Measurements from ENCODE around the gene AIPL1. TPM values are rescaled to one million over a fixed set of nuclear protein-coding genes. Genes with fewer than 3 reads are reported as not detected.

The AIPL1 gene
- total and polyA plus RNA-seq, 10 of the 15 experiments (the other 5 are each of a cell fraction or from before 2014, with no cell fraction given) = not detected

DNA sequence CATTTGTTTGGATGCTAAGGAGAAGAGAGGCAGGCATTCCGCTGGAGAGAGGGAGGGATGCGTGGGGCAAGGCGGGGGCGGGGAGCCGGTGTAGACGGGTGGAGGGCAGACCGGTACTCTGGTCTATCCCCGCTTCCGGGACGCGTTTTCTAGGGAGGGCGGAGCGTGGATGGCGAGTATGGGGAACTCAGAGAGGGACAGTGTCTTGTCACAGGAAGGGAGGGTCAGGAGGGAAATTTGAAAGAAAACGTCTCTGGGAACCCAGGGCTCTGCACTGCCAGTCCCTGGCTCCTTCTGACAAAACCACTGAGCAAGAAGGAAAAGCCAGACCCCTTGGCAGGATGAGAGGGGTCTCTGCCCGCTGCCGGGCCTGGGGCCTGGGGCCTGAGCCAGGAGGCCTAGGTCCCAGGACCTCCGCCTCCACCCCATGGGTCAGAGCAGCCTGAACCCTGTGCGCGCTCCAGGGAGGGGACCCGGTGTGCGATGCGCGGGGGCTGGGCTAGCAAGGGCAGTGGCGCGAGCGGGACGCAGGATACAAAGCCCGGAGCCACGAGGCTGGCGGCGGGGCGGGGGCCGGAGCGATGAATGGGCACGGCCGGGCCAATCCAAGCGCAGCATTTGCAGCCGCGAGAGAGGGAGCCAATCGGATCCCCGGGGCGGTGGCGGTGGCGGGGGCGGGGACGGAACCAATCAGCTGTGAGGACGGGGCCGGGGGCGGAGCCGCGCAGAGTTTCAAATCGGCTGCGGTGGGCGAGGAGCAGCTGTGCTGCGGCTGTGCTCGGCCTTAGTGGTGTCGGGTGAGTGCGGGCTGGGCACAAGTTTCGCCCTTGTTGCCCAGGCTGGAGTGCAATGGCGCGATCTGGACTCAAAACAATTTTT is 9.0 kb upstream of the AIPL1 start, which contains the start of gene PIMREG (continued):
- TF ChIP-seq, protein P1, sequence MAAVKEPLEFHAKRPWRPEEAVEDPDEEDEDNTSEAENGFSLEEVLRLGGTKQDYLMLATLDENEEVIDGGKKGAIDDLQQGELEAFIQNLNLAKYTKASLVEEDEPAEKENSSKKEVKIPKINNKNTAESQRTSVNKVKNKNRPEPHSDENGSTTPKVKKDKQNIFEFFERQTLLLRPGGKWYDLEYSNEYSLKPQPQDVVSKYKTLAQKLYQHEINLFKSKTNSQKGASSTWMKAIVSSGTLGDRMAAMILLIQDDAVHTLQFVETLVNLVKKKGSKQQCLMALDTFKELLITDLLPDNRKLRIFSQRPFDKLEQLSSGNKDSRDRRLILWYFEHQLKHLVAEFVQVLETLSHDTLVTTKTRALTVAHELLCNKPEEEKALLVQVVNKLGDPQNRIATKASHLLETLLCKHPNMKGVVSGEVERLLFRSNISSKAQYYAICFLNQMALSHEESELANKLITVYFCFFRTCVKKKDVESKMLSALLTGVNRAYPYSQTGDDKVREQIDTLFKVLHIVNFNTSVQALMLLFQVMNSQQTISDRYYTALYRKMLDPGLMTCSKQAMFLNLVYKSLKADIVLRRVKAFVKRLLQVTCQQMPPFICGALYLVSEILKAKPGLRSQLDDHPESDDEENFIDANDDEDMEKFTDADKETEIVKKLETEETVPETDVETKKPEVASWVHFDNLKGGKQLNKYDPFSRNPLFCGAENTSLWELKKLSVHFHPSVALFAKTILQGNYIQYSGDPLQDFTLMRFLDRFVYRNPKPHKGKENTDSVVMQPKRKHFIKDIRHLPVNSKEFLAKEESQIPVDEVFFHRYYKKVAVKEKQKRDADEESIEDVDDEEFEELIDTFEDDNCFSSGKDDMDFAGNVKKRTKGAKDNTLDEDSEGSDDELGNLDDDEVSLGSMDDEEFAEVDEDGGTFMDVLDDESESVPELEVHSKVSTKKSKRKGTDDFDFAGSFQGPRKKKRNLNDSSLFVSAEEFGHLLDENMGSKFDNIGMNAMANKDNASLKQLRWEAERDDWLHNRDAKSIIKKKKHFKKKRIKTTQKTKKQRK (IDR thresholded peaks at IDR 0.05; ENCODE audit: low read depth, low read length) = no peak
- TF ChIP-seq YY1 (IDR thresholded peaks at IDR 0.05; ENCODE audit: low read depth, low read length) (no peak), CHD1 (IDR thresholded peaks at IDR 0.05; ENCODE audit: low read depth, low read length) (no peak), KAT2A (conservative IDR thresholded peaks at IDR 0.05; ENCODE audit: control insufficient read depth, low read depth, low read length) (no peak), ZNF207 (IDR thresholded peaks at IDR 0.05; ENCODE audit: borderline replicate concordance) (no peak), PML (IDR thresholded peaks at IDR 0.05; ENCODE audit: low read length) (no peak), BRCA1 (IDR thresholded peaks at IDR 0.05; ENCODE audit: low read depth, low read length) (no peak), STAT3 (IDR thresholded peaks at IDR 0.05; ENCODE audit: low read depth, low read length) (no peak), TARDBP (IDR thresholded peaks at IDR 0.05; ENCODE audit: borderline replicate concordance) (no peak), RUNX3 (IDR thresholded peaks at IDR 0.05; ENCODE audit: low read length) (peak; percentile 80), MYC (IDR thresholded peaks at IDR 0.05; ENCODE audit: insufficient read depth, insufficient read length, insufficient replicate concordance, low read length, severe bottlenecking) (peak; percentile 26), ZNF217 (IDR thresholded peaks at IDR 0.05) (no peak), NFXL1 (IDR thresholded peaks at IDR 0.05; ENCODE audit: borderline replicate concordance) (no peak), RB1 (IDR thresholded peaks at IDR 0.05; ENCODE audit: borderline replicate concordance) (peak; percentile 50; the same call in 1 of the 2 replicates), IKZF2 (IDR thresholded peaks at IDR 0.05) (peak; percentile 18 to 42; a peak in 2 of 4 replicates), POLR2A (IDR thresholded peaks at IDR 0.05; ENCODE audit: low read depth, low read length) (peak; percentile 94), HCFC1 (IDR thresholded peaks at IDR 0.05; ENCODE audit: low read length) (no peak), CBX5 (IDR thresholded peaks at IDR 0.05; ENCODE audit: low read depth) (no peak), ZSCAN29 (IDR thresholded peaks at IDR 0.05) (peak; percentile 82), ESRRA (IDR thresholded peaks at IDR 0.05; ENCODE audit: low read length) (no peak)
- TF ChIP-seq, protein P2, sequence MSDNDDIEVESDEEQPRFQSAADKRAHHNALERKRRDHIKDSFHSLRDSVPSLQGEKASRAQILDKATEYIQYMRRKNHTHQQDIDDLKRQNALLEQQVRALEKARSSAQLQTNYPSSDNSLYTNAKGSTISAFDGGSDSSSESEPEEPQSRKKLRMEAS (IDR thresholded peaks at IDR 0.05; ENCODE audit: low read depth, low read length) = peak; percentile 88
- TF ChIP-seq, protein P3, sequence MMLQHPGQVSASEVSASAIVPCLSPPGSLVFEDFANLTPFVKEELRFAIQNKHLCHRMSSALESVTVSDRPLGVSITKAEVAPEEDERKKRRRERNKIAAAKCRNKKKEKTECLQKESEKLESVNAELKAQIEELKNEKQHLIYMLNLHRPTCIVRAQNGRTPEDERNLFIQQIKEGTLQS (IDR thresholded peaks at IDR 0.05; ENCODE audit: borderline replicate concordance, extremely low read depth, low read depth, low read length) = no peak
- TF ChIP-seq, protein P4, sequence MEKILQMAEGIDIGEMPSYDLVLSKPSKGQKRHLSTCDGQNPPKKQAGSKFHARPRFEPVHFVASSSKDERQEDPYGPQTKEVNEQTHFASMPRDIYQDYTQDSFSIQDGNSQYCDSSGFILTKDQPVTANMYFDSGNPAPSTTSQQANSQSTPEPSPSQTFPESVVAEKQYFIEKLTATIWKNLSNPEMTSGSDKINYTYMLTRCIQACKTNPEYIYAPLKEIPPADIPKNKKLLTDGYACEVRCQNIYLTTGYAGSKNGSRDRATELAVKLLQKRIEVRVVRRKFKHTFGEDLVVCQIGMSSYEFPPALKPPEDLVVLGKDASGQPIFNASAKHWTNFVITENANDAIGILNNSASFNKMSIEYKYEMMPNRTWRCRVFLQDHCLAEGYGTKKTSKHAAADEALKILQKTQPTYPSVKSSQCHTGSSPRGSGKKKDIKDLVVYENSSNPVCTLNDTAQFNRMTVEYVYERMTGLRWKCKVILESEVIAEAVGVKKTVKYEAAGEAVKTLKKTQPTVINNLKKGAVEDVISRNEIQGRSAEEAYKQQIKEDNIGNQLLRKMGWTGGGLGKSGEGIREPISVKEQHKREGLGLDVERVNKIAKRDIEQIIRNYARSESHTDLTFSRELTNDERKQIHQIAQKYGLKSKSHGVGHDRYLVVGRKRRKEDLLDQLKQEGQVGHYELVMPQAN (conservative IDR thresholded peaks at IDR 0.05) = peak; percentile 84
